ENCODE results near the gene CFAP70. TPM values are rescaled to one million over a fixed set of nuclear protein-coding genes. Genes with fewer than 3 reads are reported as not detected.

CFAP70 gene
- total RNA-seq, 1 experiment from 2014 or later: 1.2 TPM

GRCh38 chr10:73239908-73240307, 118.8 kb downstream of the CFAP70 start:
- TF ChIP-seq CTCF (IDR thresholded peaks at IDR 0.05; ENCODE audit: unreplicated experiment): no peak
- Mint-ChIP-seq H3K27me3 (ENCODE audit: unreplicated experiment) (no peaks in the 10 kb centered on the region), H3K4me1 (ENCODE audit: low read depth, unreplicated experiment) (peaks cover 9% of the 10 kb centered on the region), H3K4me3 (ENCODE audit: low read depth, unreplicated experiment) (no peak overlapping the region), H3K9me3 (ENCODE audit: low read depth, unreplicated experiment) (no peaks in the 10 kb centered on the region), H3K36me3 (ENCODE audit: insufficient read depth, unreplicated experiment) (peaks cover 58% of the 10 kb centered on the region), H3K27ac (ENCODE audit: unreplicated experiment) (no peak overlapping the region)
- no TSS peak for BruUV-seq (replicated peaks)
- CTCF ChIA-PET: no interaction called here
- intact Hi-C loops (cut with micrococcal nuclease; ENCODE audit: unreplicated experiment): no loop called here
- no peak for DNase-seq

DNA sequence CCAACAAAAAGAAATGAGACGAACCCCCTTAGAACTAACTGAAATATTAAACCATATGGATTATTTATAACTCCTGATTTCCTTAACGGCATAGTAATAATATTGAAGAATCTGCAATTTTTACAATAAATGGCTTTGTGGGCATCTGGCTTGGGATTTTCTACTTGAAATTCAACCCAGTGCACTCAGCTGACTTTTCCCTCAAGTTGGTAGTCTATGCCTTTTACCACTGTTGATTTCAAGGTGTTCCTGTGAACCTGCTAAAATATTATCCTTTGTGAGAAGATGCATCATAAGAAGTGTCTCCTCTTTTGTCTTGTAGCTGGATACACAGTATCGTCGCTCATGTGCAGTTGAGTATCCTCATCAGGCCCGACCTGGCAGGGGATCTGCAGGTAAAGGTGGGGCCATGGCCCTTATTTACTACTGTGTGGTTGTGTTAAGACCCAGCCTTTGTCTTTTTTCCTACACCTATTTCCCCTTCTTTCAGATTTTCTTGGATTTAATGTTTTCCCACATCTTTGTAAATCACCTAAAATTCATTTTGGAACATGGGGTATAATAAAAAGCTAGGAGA, 119.6 kb downstream of the CFAP70 start:
- BruUV-seq (replicated peaks): no TSS peak
- CTCF ChIA-PET: no interaction called here
- TF ChIP-seq CTCF (IDR thresholded peaks at IDR 0.05; ENCODE audit: unreplicated experiment): no peak

DNA sequence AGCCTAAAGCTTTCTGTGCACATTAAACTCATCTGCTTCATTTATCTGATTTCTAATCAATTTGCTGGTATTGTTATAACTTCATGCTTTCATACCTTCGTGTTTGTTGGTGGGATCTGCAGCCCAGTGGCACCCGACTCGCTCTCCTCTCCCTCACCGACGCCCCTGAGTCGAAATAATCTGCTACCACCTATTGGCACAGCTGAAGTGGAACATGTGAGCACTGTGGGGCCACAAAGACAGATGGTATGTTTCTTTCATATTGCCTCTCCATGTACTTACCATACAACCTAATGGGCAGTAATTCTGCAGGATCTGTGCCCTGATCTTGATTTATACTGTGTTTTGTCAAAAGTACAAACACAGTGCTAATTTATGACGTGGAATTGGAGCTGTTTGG, 124.0 kb downstream of the CFAP70 start:
- TF ChIP-seq CTCF (IDR thresholded peaks at IDR 0.05; ENCODE audit: unreplicated experiment): no peak
- intact Hi-C loops (cut with micrococcal nuclease; ENCODE audit: unreplicated experiment): no loop called here
- Mint-ChIP-seq H3K27ac (ENCODE audit: unreplicated experiment) (no peak overlapping the region), H3K36me3 (ENCODE audit: insufficient read depth, unreplicated experiment) (peaks cover 49% of the 10 kb centered on the region), H3K4me3 (ENCODE audit: low read depth, unreplicated experiment) (no peak overlapping the region), H3K27me3 (ENCODE audit: unreplicated experiment) (no peaks in the 10 kb centered on the region), H3K4me1 (ENCODE audit: low read depth, unreplicated experiment) (no peaks in the 10 kb centered on the region), H3K9me3 (ENCODE audit: low read depth, unreplicated experiment) (no peaks in the 10 kb centered on the region)
- CTCF ChIA-PET: interaction anchor here (1.0 kb wide), 1 partner anchor 13 kb away, joined by 3 read pairs; no protein-coding TSS in a partner anchor
- no peak for DNase-seq
- BruUV-seq (replicated peaks): no TSS peak

More for the DNA sequence above, 119.6 kb downstream of the CFAP70 start:
- intact Hi-C loops (cut with micrococcal nuclease; ENCODE audit: unreplicated experiment): no loop called here
- H3K4me3 Mint-ChIP-seq (ENCODE audit: low read depth, unreplicated experiment): no peak overlapping the region
- peaks cover 60% of the 10 kb centered on the region for H3K36me3 Mint-ChIP-seq (ENCODE audit: insufficient read depth, unreplicated experiment)
- DNase-seq: no peak
- no peak overlapping the region for H3K27ac Mint-ChIP-seq (ENCODE audit: unreplicated experiment)
- H3K9me3 Mint-ChIP-seq (ENCODE audit: low read depth, unreplicated experiment): no peaks in the 10 kb centered on the region
- no peaks in the 10 kb centered on the region for H3K27me3 Mint-ChIP-seq (ENCODE audit: unreplicated experiment)
- H3K4me1 Mint-ChIP-seq (ENCODE audit: low read depth, unreplicated experiment): peaks cover under 1% of the 10 kb centered on the region

GRCh38 chr10:73233883-73234282, 124.8 kb downstream of the CFAP70 start:
- Mint-ChIP-seq H3K4me1 (ENCODE audit: low read depth, unreplicated experiment) (no peaks in the 10 kb centered on the region), H3K9me3 (ENCODE audit: low read depth, unreplicated experiment) (no peaks in the 10 kb centered on the region), H3K27me3 (ENCODE audit: unreplicated experiment) (no peaks in the 10 kb centered on the region), H3K4me3 (ENCODE audit: low read depth, unreplicated experiment) (no peak overlapping the region), H3K27ac (ENCODE audit: unreplicated experiment) (no peak overlapping the region), H3K36me3 (ENCODE audit: insufficient read depth, unreplicated experiment) (peaks cover 45% of the 10 kb centered on the region)
- no peak for DNase-seq
- no peak for TF ChIP-seq CTCF (IDR thresholded peaks at IDR 0.05; ENCODE audit: unreplicated experiment)
- intact Hi-C loops (cut with micrococcal nuclease; ENCODE audit: unreplicated experiment): no loop called here
- CTCF ChIA-PET: interaction anchor here (1.0 kb wide), 1 partner anchor 14 kb away, joined by 3 read pairs; no protein-coding TSS in a partner anchor
- no TSS peak for BruUV-seq (replicated peaks)

Data from Calu3 (cell line).